ENCODE measurements around the gene PTCH2.

GRCh38 chr1:44775078-44775929, 67.7 kb downstream of the PTCH2 start, which contains the start of gene RPS8:
- peak; percentile 97 to 99 (median 99) for TF ChIP-seq POLR2AphosphoS5 (IDR thresholded peaks at IDR 0.05)
- TF ChIP-seq CTCF (IDR thresholded peaks at IDR 0.05 in 8 of 11, conservative IDR thresholded peaks at IDR 0.05 in 3 of 11), result peak in 1 of 11 experiments; percentile 13
- TF ChIP-seq POLR2A (IDR thresholded peaks at IDR 0.05), result peak; percentile 66 to 89 (median 73)
